CD8-positive, alpha-beta memory T cell (primary cell): ENCODE results near the gene TMEM19. TPM values are rescaled to one million over a fixed set of nuclear protein-coding genes. Genes with fewer than 3 reads are reported as not detected.
A peak's percentile ranks its signal among the peaks of the same experiment; 100 is the strongest.
"Not testable (repeated sequence)": the region's sequence is repeated elsewhere in the genome, so short reads cannot be mapped to it uniquely, and the experiment has no call there.

Source experiments
- CTCF ChIA-PET: fragments of 350-600 bp; sonication (Branson Sonifier 250); formaldehyde crosslinking; loops from one replicate; lab custom pipeline; 2021; ENCODE audit warnings: antibody characterized with exemption; lab: Charles Lee
- POLR2A ChIA-PET: fragments of 350-600 bp; sonication (Branson Sonifier 250); formaldehyde crosslinking; loops from one replicate; lab custom pipeline; 2021; ENCODE audit warnings: antibody characterized with exemption; lab: Charles Lee
- DNase-seq, 5 donors: peaks; one replicate each; pipeline versions ENCODE4 v3.0.0 to v3.0.0-alpha.2; 2020 to 2022; ENCODE audit warnings: mixed read lengths in 1 of 5
- H3K27ac ChIP-seq: one replicate; pipeline ENCODE4 v1.7.0; 2013; ENCODE audit warnings: low read depth, mild to moderate bottlenecking, low read length, moderate library complexity
- H3K27me3 ChIP-seq: 2 replicates; pipeline ENCODE4 v1.7.0; 2013; ENCODE audit warnings: low read length, mild to moderate bottlenecking; ENCODE audit not compliant: insufficient read depth, poor library complexity, severe bottlenecking
- H3K36me3 ChIP-seq: 2 replicates; pipeline ENCODE4 v1.7.0; 2013; ENCODE audit warnings: mild to moderate bottlenecking, low read length, moderate library complexity; ENCODE audit not compliant: insufficient read depth
- H3K4me1 ChIP-seq: 2 replicates; pipeline ENCODE4 v1.7.0; 2013; ENCODE audit warnings: mild to moderate bottlenecking, low read length, moderate library complexity; ENCODE audit not compliant: insufficient read depth
- H3K4me3 ChIP-seq: 2 replicates; pipeline ENCODE4 v1.7.0; 2013; ENCODE audit warnings: mild to moderate bottlenecking, low read length
- H3K9me3 ChIP-seq: 2 replicates; pipeline ENCODE4 v1.7.0; 2013; ENCODE audit warnings: mild to moderate bottlenecking, low read length
- H3K27ac Mint-ChIP-seq, 8 donors: one replicate each; pipeline ENCODE4 v1.8.0; 2020 to 2021; ENCODE audit warnings: mixed read lengths in 8 of 8, mild to moderate bottlenecking in 6 of 8, inconsistent platforms in 3 of 8, moderate library complexity in 3 of 8
- H3K27me3 Mint-ChIP-seq, 2 donors: one replicate each; pipeline ENCODE4 v1.8.0; 2020 to 2021; ENCODE audit warnings: mixed read lengths in 2 of 2, mild to moderate bottlenecking in 1 of 2, moderate library complexity in 1 of 2
- H3K36me3 Mint-ChIP-seq, 3 donors: one replicate each; pipeline ENCODE4 v1.8.0; 2020 to 2021; ENCODE audit warnings: mixed read lengths in 3 of 3, inconsistent platforms in 1 of 3, mild to moderate bottlenecking in 1 of 3
- H3K4me1 Mint-ChIP-seq, 3 donors: one replicate each; pipeline ENCODE4 v1.8.0; 2020 to 2021; ENCODE audit warnings: mixed read lengths in 3 of 3, inconsistent platforms in 1 of 3, mild to moderate bottlenecking in 1 of 3
- H3K4me3 Mint-ChIP-seq, 7 donors: one replicate each; pipeline ENCODE4 v1.8.0; 2020 to 2021; ENCODE audit warnings: mixed read lengths in 7 of 7, mild to moderate bottlenecking in 6 of 7, moderate library complexity in 4 of 7, inconsistent platforms in 2 of 7
- H3K9me3 Mint-ChIP-seq, 5 donors: one replicate each; pipeline ENCODE4 v1.8.0; 2020 to 2022; ENCODE audit warnings: mixed read lengths in 5 of 5, mild to moderate bottlenecking in 3 of 5, moderate library complexity in 2 of 5, inconsistent platforms in 1 of 5
- polyA plus RNA-seq: library from polyadenylated mRNA; unstranded; fragments of 300-500 nt; fragmentation: Illumina TruSeq; gene quantifications from one replicate; pipeline ENCODE4 v1.2.3, GENCODE V29; 2021
- total RNA-seq, 2 experiments: library from RNA; stranded (reverse); gene quantifications; one replicate each; pipeline ENCODE4 v1.2.3, GENCODE V29; 2021

TMEM19 gene
- total and polyA plus RNA-seq, 3 experiments from 2014 or later, result 18.6 to 33.6 (median 21.4) TPM

- no peaks in the 10 kb centered on the region for H3K27me3 ChIP-seq
- H3K4me1 Mint-ChIP-seq, result peaks cover 5 to 26% (median 22%) of the 10 kb centered on the region in 3 donors
- no peaks in the 10 kb centered on the region for H3K27me3 Mint-ChIP-seq
- H3K4me3 Mint-ChIP-seq, result no peak overlapping the region
- H3K36me3 ChIP-seq, result peaks cover 9% of the 10 kb centered on the region
- DNase-seq, result no peak
- H3K27ac Mint-ChIP-seq, result peak overlapping the region in 3 of 8 donors; percentile 4 to 94 (median 54)
- POLR2A ChIA-PET, result no interaction called here
- CTCF ChIA-PET, result no interaction called here
- no peaks in the 10 kb centered on the region for H3K9me3 ChIP-seq
- H3K9me3 Mint-ChIP-seq, result no peaks in the 10 kb centered on the region
- H3K36me3 Mint-ChIP-seq, result peaks cover 0 to 44% (median 7%) of the 10 kb centered on the region in 3 donors
- H3K27ac ChIP-seq, result no peak overlapping the region
- no peaks in the 10 kb centered on the region for H3K4me1 ChIP-seq
- H3K4me3 ChIP-seq, result no peak overlapping the region
Observed at GRCh38 chr12:71694099-71694820, 8.4 kb downstream of the TMEM19 start.

- no peak for DNase-seq
- no peak overlapping the region for H3K27ac Mint-ChIP-seq
- Histone ChIP-seq H3K36me3 (peaks cover 12% of the 10 kb centered on the region), H3K4me1 (no peaks in the 10 kb centered on the region), H3K27ac (no peak overlapping the region), H3K9me3 (no peaks in the 10 kb centered on the region), H3K27me3 (no peaks in the 10 kb centered on the region), H3K4me3 (no peak overlapping the region)
- peaks cover 4 to 51% (median 13%) of the 10 kb centered on the region in 3 donors for H3K36me3 Mint-ChIP-seq
- H3K9me3 Mint-ChIP-seq, result no peaks in the 10 kb centered on the region
- no peaks in the 10 kb centered on the region for H3K27me3 Mint-ChIP-seq
- peaks cover 2 to 19% (median 16%) of the 10 kb centered on the region in 3 donors for H3K4me1 Mint-ChIP-seq
- ChIA-PET POLR2A (no interaction called here), CTCF (interaction anchor here (1.2 kb wide), 1 partner anchor 10 kb away, joined by 3 read pairs; the partner anchor contains the start of gene TMEM19)
- H3K4me3 Mint-ChIP-seq, result no peak overlapping the region
Observed at GRCh38 chr12:71695782-71696181, 9.9 kb downstream of the TMEM19 start.

- H3K27me3 ChIP-seq, CTCF ChIA-PET, H3K27ac ChIP-seq, H3K4me1 Mint-ChIP-seq, POLR2A ChIA-PET, DNase-seq, H3K9me3 ChIP-seq, H3K27me3 Mint-ChIP-seq, H3K4me3 ChIP-seq, H3K4me1 ChIP-seq, H3K9me3 Mint-ChIP-seq, H3K4me3 Mint-ChIP-seq: not testable (repeated sequence)
- peaks cover 4 to 60% (median 16%) of the 10 kb centered on the region in 3 donors for H3K36me3 Mint-ChIP-seq
- H3K36me3 ChIP-seq, result peaks cover 15% of the 10 kb centered on the region
- peak overlapping the region in 1 of 8 donors; percentile 66 for H3K27ac Mint-ChIP-seq
Observed at GRCh38 chr12:71702181-71702580, 16.3 kb downstream of the TMEM19 start.

- H3K9me3 Mint-ChIP-seq, result no peaks in the 10 kb centered on the region
- H3K27me3 Mint-ChIP-seq, result no peaks in the 10 kb centered on the region
- peaks cover 7 to 56% (median 16%) of the 10 kb centered on the region in 3 donors for H3K36me3 Mint-ChIP-seq
- DNase-seq, result no peak
- no peak overlapping the region for H3K27ac ChIP-seq
- no peaks in the 10 kb centered on the region for H3K4me1 Mint-ChIP-seq
- no peak overlapping the region for H3K4me3 ChIP-seq
- ChIA-PET POLR2A (no interaction called here), CTCF (no interaction called here)
- H3K9me3 ChIP-seq, result no peaks in the 10 kb centered on the region
- no peaks in the 10 kb centered on the region for H3K4me1 ChIP-seq
- H3K36me3 ChIP-seq, result peaks cover 15% of the 10 kb centered on the region
- H3K27ac Mint-ChIP-seq, result no peak overlapping the region
- H3K4me3 Mint-ChIP-seq, result no peak overlapping the region
- H3K27me3 ChIP-seq, result no peaks in the 10 kb centered on the region
Observed at GRCh38 chr12:71702590-71702989, 16.7 kb downstream of the TMEM19 start.

- H3K4me3 ChIP-seq, result no peak overlapping the region
- ChIA-PET CTCF (no interaction called here), POLR2A (interaction anchor here (0.8 kb wide), 1 partner anchor 40 kb away, joined by 4 read pairs; no protein-coding TSS in a partner anchor)
- peaks cover 0 to 4% (median 0%) of the 10 kb centered on the region in 3 donors for H3K4me1 Mint-ChIP-seq
- DNase-seq, result no peak
- H3K4me3 Mint-ChIP-seq, result no peak overlapping the region
- no peaks in the 10 kb centered on the region for H3K4me1 ChIP-seq
- H3K36me3 Mint-ChIP-seq, result peaks cover 13 to 50% (median 19%) of the 10 kb centered on the region in 3 donors
- H3K27me3 Mint-ChIP-seq, result no peaks in the 10 kb centered on the region
- no peaks in the 10 kb centered on the region for H3K9me3 Mint-ChIP-seq
- no peak overlapping the region for H3K27ac ChIP-seq
- H3K36me3 ChIP-seq, result peaks cover 15% of the 10 kb centered on the region
- peak overlapping the region in 1 of 8 donors; percentile 12 for H3K27ac Mint-ChIP-seq
- no peaks in the 10 kb centered on the region for H3K27me3 ChIP-seq
- H3K9me3 ChIP-seq, result no peaks in the 10 kb centered on the region
Observed at GRCh38 chr12:71703206-71703605, 17.3 kb downstream of the TMEM19 start.

GRCh38 chr12:71704920-71705319 is 19.0 kb downstream of the TMEM19 start:
- peaks cover 0 to 3% (median 0%) of the 10 kb centered on the region in 5 donors for H3K9me3 Mint-ChIP-seq
- Histone ChIP-seq H3K27ac (no peak overlapping the region), H3K4me1 (no peaks in the 10 kb centered on the region), H3K9me3 (no peaks in the 10 kb centered on the region), H3K27me3 (no peaks in the 10 kb centered on the region), H3K4me3 (no peak overlapping the region), H3K36me3 (peaks cover 4% of the 10 kb centered on the region)
- H3K27me3 Mint-ChIP-seq, result no peaks in the 10 kb centered on the region
- H3K4me1 Mint-ChIP-seq, result peaks cover 0 to 4% (median 0%) of the 10 kb centered on the region in 3 donors
- H3K4me3 Mint-ChIP-seq, result no peak overlapping the region
- H3K27ac Mint-ChIP-seq, result no peak overlapping the region
- H3K36me3 Mint-ChIP-seq, result peaks cover 11 to 35% (median 18%) of the 10 kb centered on the region in 3 donors
- POLR2A ChIA-PET, result no interaction called here
- no peak for DNase-seq
- CTCF ChIA-PET, result no interaction called here

GRCh38 chr12:71708658-71709057 is 22.8 kb downstream of the TMEM19 start:
- Mint-ChIP-seq H3K36me3 (peaks cover 10 to 29% (median 13%) of the 10 kb centered on the region in 3 donors), H3K27me3 (peaks cover 1 to 3% of the 10 kb centered on the region in 2 donors), H3K4me1 (peaks cover 0 to 4% (median 0%) of the 10 kb centered on the region in 3 donors), H3K9me3 (peaks cover 19 to 23% (median 21%) of the 10 kb centered on the region in 5 donors), H3K27ac (no peak overlapping the region), H3K4me3 (no peak overlapping the region)
- H3K27ac ChIP-seq, result no peak overlapping the region
- H3K9me3 ChIP-seq, result peaks cover 5% of the 10 kb centered on the region
- no peaks in the 10 kb centered on the region for H3K36me3 ChIP-seq
- H3K27me3 ChIP-seq, result no peaks in the 10 kb centered on the region
- H3K4me3 ChIP-seq, result no peak overlapping the region
- POLR2A ChIA-PET, result no interaction called here
- H3K4me1 ChIP-seq, result no peaks in the 10 kb centered on the region
- no peak for DNase-seq
- CTCF ChIA-PET, result no interaction called here

GRCh38 chr12:71710276-71711125 is 24.6 kb downstream of the TMEM19 start:
- peaks cover 24 to 39% (median 31%) of the 10 kb centered on the region in 5 donors for H3K9me3 Mint-ChIP-seq
- H3K4me3 Mint-ChIP-seq, result no peak overlapping the region
- peaks cover 3 to 32% (median 7%) of the 10 kb centered on the region in 3 donors for H3K36me3 Mint-ChIP-seq
- H3K27ac ChIP-seq, result no peak overlapping the region
- H3K9me3 ChIP-seq, result peaks cover 5% of the 10 kb centered on the region
- POLR2A ChIA-PET, result no interaction called here
- H3K27ac Mint-ChIP-seq, result peak overlapping the region in 1 of 8 donors; percentile 1
- no peak overlapping the region for H3K4me3 ChIP-seq
- peaks cover 0 to 4% (median 0%) of the 10 kb centered on the region in 3 donors for H3K4me1 Mint-ChIP-seq
- no peaks in the 10 kb centered on the region for H3K27me3 ChIP-seq
- H3K27me3 Mint-ChIP-seq, result peaks cover 1 to 3% of the 10 kb centered on the region in 2 donors
- CTCF ChIA-PET, result no interaction called here
- H3K36me3 ChIP-seq, result no peaks in the 10 kb centered on the region
- DNase-seq, result no peak
- no peaks in the 10 kb centered on the region for H3K4me1 ChIP-seq
